GM10847 (cell line): ENCODE data around the gene YOD1.

Experiments
- POLR2A ChIP-seq: IDR thresholded peaks from 2 replicates; pipeline ENCODE4 v1.6.1; 2011; ENCODE audit not compliant: insufficient read length; ENCODE audit errors: extremely low read depth

The YOD1 gene

GRCh38 chr1:207077470-207078377, 26.7 kb upstream of the YOD1 start:
- no peak for TF ChIP-seq POLR2A

- TF ChIP-seq POLR2A = no peak
These were observed 26.0 kb upstream of the YOD1 start for GRCh38 chr1:207077012-207077411.

- no peak for TF ChIP-seq POLR2A
These were observed 25.4 kb upstream of the YOD1 start for GRCh38 chr1:207076181-207076955.

- TF ChIP-seq POLR2A = no peak
These were observed 23.2 kb upstream of the YOD1 start for GRCh38 chr1:207073906-207074820.

- no peak for TF ChIP-seq POLR2A
These were observed 21.2 kb upstream of the YOD1 start for GRCh38 chr1:207072233-207072632.

GRCh38 chr1:207071426-207071825, 20.4 kb upstream of the YOD1 start:
- no peak for TF ChIP-seq POLR2A

DNA sequence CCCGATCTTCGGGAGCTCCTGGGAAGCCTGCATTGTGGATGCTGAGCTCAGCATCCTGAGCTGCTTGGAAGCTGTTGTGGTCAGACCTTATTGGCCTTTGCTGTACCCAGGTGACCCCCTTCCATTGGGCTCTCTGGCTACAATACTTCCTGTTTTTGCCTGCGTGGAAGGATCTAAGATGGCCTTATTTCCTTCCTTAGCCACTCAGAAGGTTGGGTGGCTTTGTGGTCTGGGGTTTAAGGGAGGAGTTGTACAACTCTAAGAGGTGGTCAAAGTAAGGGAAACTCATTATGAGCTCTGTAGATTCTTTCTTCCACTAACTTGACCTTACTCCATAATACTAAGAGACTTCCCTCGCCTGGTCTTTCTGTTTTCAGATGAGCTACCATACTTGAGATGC, 19.8 kb upstream of the YOD1 start:
- TF ChIP-seq POLR2A = no peak

DNA sequence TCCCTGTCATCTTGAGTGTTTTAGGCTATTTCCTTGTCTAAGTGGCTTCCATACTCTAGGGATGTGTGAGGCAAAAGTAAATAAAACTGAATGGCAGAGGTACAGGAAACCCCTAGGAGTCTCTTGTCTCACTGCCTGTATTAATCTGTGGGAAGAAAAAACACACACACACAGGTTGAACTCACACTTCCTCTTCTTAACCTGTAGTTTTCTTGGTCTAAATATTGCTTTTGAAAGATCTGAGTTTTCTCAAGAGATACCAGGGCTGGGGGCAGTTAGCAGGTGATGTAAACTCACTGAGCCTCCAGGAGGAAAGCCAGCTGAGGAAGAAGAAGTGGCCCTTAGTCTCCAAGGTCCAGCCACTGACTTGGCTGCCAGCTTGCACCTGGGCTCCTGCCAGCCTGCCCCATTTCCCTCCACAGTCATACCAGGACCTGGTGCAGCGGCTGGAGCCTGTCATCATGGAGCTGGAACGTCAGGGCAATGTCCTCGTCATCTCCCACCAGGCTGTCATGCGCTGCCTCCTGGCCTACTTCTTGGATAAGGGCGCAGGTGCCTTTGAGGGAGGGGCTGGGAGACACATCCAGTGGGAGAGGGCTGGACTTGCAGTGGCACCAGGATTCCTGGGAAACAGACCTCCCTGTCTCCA, 19.0 kb upstream of the YOD1 start:
- TF ChIP-seq POLR2A = no peak

- TF ChIP-seq POLR2A = no peak
These were observed 18.1 kb upstream of the YOD1 start for GRCh38 chr1:207069061-207069460.

DNA sequence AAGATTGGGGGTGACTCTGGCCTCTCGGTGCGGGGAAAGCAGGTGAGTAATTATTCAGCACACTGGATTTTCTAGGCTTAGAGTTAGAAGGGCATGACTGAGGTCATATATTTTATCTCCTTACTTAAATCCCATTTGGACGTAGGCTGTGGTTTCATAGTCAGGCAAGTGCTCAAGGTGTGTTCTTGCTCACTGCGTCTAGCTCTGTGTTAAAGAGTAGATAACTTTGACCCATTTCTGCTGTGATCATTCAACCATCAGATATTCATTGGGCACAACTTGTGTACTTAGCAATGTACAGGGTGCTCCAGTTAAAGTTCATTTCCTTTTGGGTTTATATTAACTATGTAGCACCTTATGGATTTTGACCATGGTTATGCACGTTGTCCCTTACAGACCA, 16.7 kb upstream of the YOD1 start:
- TF ChIP-seq POLR2A = no peak

GRCh38 chr1:207067185-207067584, 16.2 kb upstream of the YOD1 start:
- no peak for TF ChIP-seq POLR2A

GRCh38 chr1:207064561-207064960, 13.6 kb upstream of the YOD1 start:
- TF ChIP-seq POLR2A = no peak

DNA sequence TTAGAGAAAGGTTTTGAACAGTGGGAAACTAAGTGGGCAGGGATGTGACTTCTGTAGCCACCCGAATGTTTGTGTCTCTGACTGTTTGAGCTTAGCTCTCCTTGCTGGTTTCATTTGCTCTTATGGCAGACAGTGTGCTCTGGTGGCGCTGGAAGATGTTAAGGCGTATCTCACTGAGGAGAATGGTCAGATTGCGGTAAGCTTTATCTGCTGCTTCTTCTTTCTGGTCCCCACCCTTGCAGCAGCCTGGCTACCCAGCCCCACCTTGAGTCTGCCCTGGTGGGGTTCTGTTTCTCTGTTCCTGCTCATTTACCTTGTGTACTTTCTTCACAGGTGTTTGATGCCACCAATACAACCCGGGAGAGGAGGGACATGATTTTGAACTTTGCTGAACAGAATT, 12.0 kb upstream of the YOD1 start:
- no peak for TF ChIP-seq POLR2A

DNA sequence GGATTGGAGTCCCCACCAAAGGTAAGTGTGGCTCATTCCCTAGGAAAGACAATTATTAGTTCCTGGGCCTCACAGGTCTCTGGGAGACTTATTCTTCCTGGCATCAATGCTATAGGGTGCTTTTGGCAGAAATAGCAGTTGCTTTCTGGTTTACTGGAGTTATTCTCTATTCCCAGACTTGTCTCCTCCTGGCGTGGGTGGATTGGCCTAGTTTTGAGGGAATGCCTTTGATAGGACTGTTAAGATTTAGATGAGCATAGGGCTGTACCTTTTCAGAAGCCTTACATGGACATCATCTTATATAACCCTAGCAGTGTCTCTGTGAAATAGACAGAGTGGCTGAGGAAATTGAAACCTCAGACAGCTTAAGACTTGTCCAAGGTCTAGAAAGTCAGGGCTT, 11.1 kb upstream of the YOD1 start:
- no peak for TF ChIP-seq POLR2A

DNA sequence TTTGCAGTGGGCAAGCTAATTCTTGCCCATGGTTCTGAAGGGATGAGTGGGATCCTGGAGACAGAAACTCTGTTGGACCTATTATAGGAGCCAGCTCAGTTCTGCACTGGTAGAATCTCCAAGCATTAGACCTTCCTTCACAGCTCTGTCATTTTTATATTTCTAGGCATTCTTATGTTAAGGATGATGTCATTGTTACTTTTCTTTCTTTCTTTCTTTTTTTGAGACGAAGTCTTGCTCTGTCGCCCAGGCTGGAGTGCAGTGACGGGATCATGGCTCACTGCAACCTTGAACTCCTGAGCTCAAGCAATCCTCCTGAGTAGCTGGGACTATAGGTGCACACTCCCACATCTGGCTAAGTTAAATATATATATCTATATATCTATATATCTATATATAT, 9.6 kb upstream of the YOD1 start:
- TF ChIP-seq POLR2A = no peak
